CD4-positive, alpha-beta T cell treated with Interleukin-17A for 4 hours (primary cell): ENCODE results near the gene EXD1.
"Not testable (repeated sequence)": the region's sequence is repeated elsewhere in the genome, so short reads cannot be mapped to it uniquely, and the experiment has no call there.

Source experiments
- DNase-seq: peaks from one replicate; pipeline ENCODE4 v3.0.0-alpha.2; 2020; ENCODE audit warnings: mixed read lengths

Gene EXD1

GRCh38 chr15:41230345-41230649 is 260 bp downstream of the EXD1 start:
- DNase-seq: no peak

DNA sequence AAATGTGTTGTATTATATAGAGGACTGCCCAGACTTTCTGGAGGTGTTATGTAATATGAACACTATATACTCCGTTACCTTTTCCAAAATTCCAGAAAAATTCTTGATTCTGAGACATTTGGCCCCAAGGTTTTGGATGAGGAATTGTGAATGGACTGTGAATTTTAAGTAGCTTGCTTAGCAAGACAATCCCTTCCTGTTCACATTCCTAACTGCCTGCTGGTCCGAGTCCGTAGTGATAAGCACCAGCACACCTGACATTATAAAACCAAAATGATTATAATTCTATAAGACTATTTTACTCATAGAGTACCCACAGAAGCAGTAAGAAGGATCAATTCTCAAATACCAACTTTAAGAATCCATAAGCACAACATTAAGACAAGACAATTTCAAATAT is 11.2 kb downstream of the EXD1 start:
- DNase-seq: no peak

DNA sequence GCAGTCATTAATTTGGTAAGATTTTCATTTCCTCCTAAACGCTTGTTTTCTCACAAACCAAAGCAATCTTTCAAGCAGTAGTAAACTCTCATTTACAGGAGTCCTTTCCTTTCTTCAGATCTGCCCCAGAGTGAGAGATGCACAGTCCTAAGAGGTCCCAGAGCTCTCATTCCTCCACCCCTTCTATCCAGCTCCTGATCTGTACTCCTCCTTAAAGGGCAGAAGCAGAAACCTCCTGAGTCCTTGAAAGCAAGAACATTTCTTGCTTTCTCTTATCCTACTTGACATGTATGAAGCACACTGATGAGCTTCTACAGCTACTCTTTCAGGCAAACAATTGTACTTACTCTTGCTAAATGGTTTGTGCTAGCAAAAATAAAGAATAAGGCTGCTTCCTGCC is 11.7 kb downstream of the EXD1 start:
- DNase-seq: no peak

DNA sequence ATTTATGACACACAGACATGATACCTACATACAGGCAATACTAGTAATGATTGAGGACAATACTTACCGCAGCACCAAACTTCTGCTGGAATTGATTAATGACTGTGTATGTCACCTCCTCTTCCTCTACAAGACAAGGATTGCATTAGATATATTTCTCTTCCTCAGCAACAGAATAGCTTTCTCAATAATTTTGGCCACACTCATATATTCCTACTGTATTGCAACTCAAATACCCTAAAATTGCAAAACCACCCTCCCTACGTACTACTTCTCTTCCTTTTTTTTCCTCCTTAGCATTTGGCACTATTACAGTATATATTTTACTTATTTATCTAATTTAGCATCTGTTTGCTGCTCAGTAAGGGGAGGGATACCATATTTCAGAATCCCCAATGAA is 14.8 kb downstream of the EXD1 start:
- DNase-seq: no peak

DNA sequence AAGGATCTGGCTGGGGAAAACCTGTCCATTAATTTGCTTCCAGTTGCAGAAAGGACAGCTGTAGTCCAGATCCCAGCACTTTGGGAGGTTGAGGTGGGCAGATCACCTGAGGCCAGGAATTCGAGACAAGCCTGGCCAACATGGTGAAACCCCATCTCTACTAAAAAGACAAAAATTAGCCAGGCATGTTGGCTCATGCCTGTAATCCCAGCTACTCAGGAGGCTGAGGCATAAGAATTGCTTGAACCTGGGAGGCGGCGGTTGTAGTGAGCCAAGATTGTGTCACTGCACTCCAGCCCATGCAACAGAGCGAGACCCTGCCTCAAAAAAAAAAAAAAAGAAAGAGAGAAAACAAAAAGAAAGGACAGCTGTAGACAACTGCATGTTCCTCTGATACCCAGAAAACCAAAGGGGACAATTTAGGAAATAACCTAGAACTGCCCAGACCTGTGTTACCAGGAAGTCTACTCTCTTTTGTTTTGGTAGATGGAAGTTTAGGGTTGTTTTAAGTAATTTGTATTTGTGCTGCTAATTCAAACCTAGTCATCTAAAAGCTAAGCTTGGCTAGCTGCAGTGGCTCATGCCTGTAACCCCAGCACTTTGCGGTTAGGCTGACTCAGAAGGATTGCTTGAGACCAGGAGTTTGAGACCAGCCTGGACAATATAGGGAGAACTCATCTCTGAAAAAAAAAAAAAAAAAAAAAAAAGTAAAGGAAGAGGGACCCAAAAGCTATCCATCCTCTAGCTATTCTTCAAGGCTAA is 22.7 kb downstream of the EXD1 start:
- no peak for DNase-seq

DNA sequence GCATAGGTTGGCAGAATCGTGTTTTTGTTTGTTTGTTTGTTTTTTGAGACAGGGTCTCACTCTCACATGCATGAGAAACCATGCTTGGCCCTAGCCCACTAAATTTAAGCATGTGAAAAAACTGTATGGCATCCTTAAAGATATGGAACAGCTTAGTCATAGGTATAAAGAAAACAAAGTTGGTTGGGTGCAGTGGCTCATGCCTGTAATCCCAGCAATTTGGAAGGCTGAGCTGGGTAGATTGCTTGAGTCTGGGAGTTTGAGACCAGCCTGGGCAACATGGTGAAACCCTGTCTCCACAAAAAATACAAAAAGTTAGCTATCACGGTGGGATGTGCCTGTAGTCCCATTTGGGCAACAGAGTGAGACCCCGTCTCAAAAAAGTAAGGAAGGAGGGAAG is 25.2 kb downstream of the EXD1 start:
- no peak for DNase-seq

GRCh38 chr15:41203395-41203794 is 27.2 kb downstream of the EXD1 start:
- DNase-seq: no peak

- DNase-seq: no peak
These were observed 31.1 kb downstream of the EXD1 start for GRCh38 chr15:41199470-41199869.

DNA sequence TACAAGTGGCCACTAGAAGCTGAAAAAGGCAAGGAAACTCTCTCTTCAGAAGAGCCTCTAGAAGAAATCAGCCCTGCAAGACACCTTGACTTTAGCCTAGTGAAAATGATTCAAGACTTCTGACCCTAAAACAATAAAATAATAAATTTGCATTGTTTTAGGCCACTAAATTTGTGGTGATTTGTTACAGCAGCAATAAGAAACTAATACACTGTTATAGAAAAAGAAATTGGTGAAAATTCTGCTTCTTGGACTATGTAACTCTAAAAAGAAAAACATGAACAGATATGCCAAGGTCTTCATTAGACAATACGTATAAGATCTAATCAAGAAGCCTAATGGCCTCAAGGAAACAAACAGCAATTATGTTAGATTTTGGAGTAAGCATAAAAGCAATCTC is 36.1 kb downstream of the EXD1 start:
- no peak for DNase-seq

DNA sequence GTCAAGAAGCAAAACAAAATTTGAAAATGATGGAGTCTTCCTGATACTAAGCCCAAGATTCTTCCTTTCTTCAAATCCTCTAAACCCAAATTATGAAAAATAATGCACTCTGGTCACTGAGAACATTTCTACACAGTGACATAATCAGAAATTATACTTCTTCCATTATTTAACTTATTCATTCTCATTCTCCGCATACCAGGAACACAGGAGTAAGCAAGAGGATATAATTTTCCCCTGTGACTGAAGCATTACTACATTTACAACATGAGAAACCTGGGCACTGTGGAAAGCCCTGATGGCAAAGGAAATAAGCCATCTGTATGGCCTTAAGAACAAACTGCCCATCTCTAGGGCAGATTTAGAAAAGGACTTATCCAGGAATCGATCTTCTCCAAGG is 47.0 kb downstream of the EXD1 start:
- no peak for DNase-seq

DNA sequence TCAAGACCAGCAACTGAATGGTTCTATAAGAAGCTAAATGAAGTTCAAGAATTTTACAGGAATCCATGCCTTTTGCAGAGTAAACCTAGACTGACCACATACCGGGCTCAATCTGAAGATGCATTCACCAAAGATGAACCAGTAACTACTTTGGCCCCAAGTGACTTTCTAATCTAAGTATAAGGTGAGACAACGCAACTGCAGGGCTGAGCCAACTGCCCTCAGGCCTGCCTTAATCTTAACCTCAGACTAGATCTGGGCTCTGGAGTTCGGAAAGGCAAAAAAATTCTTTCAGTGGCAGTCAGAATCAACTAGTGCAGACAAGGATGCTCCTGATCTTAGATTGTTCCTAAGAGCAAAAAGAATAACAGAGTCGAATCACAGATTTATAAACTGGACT is 48.3 kb downstream of the EXD1 start:
- no peak for DNase-seq

- DNase-seq: no peak
These were observed 50.3 kb downstream of the EXD1 start for GRCh38 chr15:41180206-41180789.

DNA sequence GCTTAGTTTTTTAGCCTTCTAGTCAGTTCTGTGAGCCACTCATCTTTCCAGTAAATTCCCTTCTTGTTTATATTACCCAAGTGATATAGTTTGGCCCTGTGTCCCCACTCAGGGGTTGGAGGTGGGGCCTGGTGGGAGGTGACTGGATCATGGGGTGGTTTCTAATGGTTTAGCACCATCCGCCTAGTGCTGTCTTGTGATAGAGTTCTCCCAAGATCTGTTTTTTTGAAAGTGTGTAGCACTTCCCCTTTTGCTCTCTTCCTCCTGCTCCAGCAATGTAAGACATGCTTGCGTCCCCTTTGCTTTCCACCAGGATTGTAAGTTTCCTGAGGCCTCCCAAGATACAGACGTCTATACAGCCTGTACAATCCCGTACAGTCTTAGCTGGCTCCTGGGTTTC is 60.8 kb downstream of the EXD1 start:
- DNase-seq: no peak

DNA sequence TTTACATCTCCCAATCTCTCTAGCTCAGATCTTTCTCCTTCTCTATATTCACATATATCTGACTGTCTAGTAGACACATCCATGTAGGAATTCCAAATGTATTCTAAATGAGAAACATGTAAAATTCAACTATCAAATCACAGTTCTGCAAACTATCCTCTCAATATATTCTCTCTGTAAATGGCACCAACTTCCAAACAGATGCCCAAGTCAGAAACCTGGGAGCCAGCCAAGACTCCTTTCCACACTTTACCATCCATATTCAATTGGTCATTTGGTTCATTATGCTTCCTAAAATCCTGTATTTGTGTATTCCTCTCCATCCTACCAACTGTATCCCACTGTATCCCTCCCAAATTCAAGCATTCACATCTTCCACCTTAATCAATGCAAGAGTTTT is 61.5 kb downstream of the EXD1 start:
- DNase-seq: no peak

GRCh38 chr15:41161736-41162135 is 68.8 kb downstream of the EXD1 start:
- no peak for DNase-seq

GRCh38 chr15:41161336-41161735 is 69.2 kb downstream of the EXD1 start:
- DNase-seq: no peak

DNA sequence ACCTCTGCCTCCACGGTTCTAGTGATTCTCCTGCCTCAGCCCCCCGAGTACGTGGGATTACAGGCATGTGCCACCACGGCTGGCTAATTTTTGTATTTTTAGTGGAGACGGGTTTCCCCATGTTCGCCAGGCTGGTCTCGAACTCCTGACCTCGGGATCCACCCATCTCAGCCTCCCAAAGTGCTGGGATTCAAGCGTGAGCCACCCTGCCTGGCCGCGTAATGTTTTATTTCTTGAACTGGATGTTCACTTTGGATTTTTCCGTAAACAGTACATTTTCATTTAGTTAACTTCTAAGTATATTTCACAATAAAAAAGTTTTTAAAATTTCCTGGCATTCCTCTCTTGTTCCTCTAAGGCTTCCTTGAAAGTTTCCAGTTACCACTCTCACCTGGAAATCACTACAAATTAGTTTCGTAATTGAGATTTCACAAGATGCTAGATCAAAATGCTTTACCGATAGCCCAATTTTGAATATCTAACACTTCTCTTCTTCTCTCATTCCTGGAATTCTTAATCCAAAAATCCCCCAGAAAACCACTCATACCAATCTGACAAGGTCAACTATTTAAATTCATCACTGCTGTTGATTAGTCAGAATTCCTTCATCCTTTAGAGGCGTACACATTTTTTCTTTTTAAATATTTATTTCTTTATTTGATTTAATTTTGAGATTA is 69.8 kb downstream of the EXD1 start:
- DNase-seq: no peak

DNA sequence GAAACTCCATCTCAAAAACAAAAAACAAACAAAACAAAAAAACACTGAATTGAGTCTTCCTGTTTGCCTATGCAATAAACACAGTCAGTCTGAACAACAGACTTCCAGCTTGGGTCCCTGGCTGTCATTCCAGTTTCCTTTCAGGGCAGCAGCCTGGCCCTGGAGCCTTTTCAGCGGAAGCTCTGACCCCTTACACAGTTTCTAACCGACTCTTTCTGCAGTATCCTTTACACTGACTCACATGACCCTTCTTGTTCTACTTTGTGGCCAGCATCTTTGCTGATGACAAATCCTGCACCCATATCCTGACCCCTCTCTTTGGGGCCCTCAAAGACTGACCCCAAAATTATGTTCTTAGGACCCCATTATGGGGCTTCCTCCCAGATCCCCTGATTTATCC is 76.1 kb downstream of the EXD1 start:
- DNase-seq: no peak

DNA sequence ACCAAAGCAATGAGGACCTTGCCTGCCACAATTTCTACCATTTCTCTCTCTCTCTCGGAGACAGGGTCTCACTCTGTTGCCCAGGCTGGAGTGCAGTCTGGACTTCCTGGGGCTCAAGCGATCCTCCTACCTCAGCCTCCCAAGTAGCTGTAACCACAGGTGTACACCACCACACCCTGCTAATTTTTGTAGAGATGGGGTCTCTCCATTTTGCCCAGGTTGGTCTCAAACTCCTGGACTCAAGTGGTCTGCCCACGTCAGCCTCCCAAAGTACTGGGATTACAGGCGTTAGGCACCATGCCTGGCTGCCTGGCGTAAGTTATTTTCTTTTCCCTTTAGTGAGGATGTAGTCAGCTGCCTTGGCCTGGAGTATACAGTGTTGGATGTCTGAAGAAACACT is 76.8 kb downstream of the EXD1 start:
- DNase-seq: no peak

DNA sequence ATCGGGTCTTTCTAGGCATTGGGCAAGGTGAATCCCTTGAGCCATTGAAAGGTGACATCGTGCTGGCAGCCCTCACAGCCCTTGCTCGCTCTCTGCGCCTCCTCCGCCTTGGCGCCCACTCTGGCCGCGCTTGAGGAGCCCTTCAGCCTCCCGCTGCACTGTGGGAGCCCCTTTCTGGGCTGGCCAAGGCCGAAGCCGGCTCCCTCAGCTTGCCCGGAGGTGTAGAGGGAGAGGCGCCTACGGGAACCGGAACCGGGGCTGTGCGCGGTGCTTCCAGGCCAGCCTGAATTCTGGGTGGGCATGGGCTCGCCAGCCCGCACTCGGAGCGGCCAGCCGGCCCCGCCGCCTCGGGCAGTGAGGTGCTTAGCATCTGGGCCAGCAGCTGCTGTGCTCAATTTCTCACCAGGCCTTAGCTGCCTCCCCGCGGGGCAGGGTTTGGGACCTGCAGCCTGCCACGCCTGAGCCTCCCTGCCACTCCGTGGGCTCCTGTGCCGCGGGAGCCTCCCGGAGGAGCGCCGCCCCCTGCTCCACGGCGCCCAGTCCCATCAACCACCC is 79.0 kb downstream of the EXD1 start:
- no peak for DNase-seq

DNA sequence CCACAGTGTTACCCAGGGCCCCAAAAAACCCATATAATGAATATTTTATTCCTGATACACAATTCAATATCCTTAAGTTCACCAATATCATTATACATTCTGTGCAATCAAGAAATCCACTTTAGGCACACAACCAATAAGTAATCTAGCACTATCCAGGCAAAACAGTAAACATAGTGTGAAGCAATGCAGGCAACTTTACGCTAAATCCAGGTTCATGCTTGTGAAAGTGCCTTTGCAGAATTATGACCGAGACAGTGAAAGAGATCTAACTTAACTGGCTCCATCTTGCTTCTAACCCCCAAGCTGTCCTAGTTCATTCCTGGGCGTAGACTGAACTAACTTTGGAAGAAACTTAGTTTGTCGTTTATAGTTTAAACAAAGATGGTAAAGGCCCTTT is 80.3 kb downstream of the EXD1 start:
- no peak for DNase-seq

DNA sequence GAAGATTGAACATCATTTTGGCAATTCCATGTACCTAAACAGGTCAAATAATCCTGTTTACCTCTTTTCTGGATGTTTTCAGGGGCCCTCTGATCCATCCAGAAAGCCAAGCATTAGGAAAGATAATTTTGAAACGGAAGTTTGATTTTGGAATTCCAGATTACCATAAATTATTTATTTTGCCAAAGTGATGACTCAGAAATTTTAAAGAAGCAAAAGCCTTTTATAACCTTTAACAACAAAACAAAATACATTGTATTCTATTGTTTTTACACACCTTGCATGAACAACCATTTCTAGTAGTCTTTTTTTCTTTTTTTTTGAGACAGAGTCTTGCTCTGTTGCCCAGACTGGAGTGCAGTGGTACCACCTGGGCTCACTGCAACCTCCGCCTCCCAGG is 82.5 kb downstream of the EXD1 start:
- DNase-seq: no peak

GRCh38 chr15:41139619-41140018 is 90.9 kb downstream of the EXD1 start:
- no peak for DNase-seq

GRCh38 chr15:41139112-41139511 is 91.4 kb downstream of the EXD1 start:
- not testable (repeated sequence) for DNase-seq
